Kidney capillary endothelial cell (primary cell): ENCODE results near the gene PALLD.

Source experiments
- DNase-seq: peaks from one replicate; pipeline ENCODE4 v3.0.0-alpha.2; 2018; ENCODE audit warnings: low spot score

The PALLD gene

GRCh38 chr4:168593399-168593798 is 96.5 kb downstream of the PALLD start:
- DNase-seq = no peak

GRCh38 chr4:168594121-168594520 is 97.3 kb downstream of the PALLD start:
- no peak for DNase-seq

- no peak for DNase-seq
Observed at GRCh38 chr4:168598191-168598590, 101.3 kb downstream of the PALLD start.

GRCh38 chr4:168600796-168601583 is 104.1 kb downstream of the PALLD start:
- DNase-seq = no peak

GRCh38 chr4:168601899-168602298 is 105.0 kb downstream of the PALLD start:
- DNase-seq = no peak

- DNase-seq = peak; percentile 91
Observed at GRCh38 chr4:168604496-168605373, 107.9 kb downstream of the PALLD start.

- DNase-seq = peak; percentile 67
Observed at GRCh38 chr4:168605411-168605810, 108.6 kb downstream of the PALLD start.

- no peak for DNase-seq
Observed at GRCh38 chr4:168607215-168607614, 110.4 kb downstream of the PALLD start.

- DNase-seq = no peak
Observed at GRCh38 chr4:168608771-168609170, 111.9 kb downstream of the PALLD start.

- DNase-seq = no peak
Observed at GRCh38 chr4:168609369-168609768, 112.5 kb downstream of the PALLD start.

GRCh38 chr4:168610911-168611530 is 114.2 kb downstream of the PALLD start:
- DNase-seq = no peak

GRCh38 chr4:168612450-168613135 is 115.7 kb downstream of the PALLD start:
- peak; percentile 76 for DNase-seq

- no peak for DNase-seq
Observed at GRCh38 chr4:168613869-168614268, 117.0 kb downstream of the PALLD start.

- DNase-seq = no peak
Observed at GRCh38 chr4:168614281-168615057, 117.6 kb downstream of the PALLD start.

- no peak for DNase-seq
Observed at GRCh38 chr4:168615294-168616065, 118.6 kb downstream of the PALLD start.

- no peak for DNase-seq
Observed at GRCh38 chr4:168618577-168619265, 121.9 kb downstream of the PALLD start.

- no peak for DNase-seq
Observed at GRCh38 chr4:168619266-168619631, 122.4 kb downstream of the PALLD start.

GRCh38 chr4:168621806-168622589 is 125.1 kb downstream of the PALLD start:
- DNase-seq = no peak

GRCh38 chr4:168622600-168622999 is 125.7 kb downstream of the PALLD start:
- DNase-seq = no peak
